GM23338 (cell line): ENCODE data around the gene RIPOR3. TPM values are rescaled to one million over a fixed set of nuclear protein-coding genes. Genes with fewer than 3 reads are reported as not detected.

Experiments used
- ATAC-seq: fragments of 200-7000 bp; cut with Tn5 transposase; 3 replicates; pipeline ENCODE4 v1.9.1; 2020
- DNase-seq: peaks from one replicate; pipeline ENCODE4 v3.0.0-alpha.2; 2015; ENCODE audit warnings: low spot score
- H2AFZ ChIP-seq: fragments of 200-600 bp; sonication (generic); 2 replicates; pipeline ENCODE4 v1.8.0; 2016; ENCODE audit warnings: antibody characterized with exemption, mild to moderate bottlenecking, moderate library complexity
- H3F3A ChIP-seq: fragments of 200-600 bp; sonication (generic); replicated peaks from 2 replicates; pipeline ENCODE4 v1.8.0; 2017; ENCODE audit warnings: antibody characterized with exemption, mixed run types, low read depth
- H3K27ac ChIP-seq: fragments of 200-600 bp; sonication (generic); 2 replicates; pipeline ENCODE4 v1.6.1; 2016; ENCODE audit warnings: low read depth
- H3K27me3 ChIP-seq: fragments of 200-600 bp; sonication (generic); 2 replicates; pipeline ENCODE4 v1.8.0; 2016; ENCODE audit warnings: mild to moderate bottlenecking, mixed run types, moderate library complexity; ENCODE audit not compliant: insufficient read depth
- H3K36me3 ChIP-seq: fragments of 200-600 bp; sonication (generic); 2 replicates; pipeline ENCODE4 v1.8.0; 2016; ENCODE audit warnings: mild to moderate bottlenecking; ENCODE audit not compliant: insufficient read depth
- H3K4me1 ChIP-seq: fragments of 200-600 bp; sonication (generic); 2 replicates; pipeline ENCODE4 v1.8.0; 2016; ENCODE audit warnings: mild to moderate bottlenecking, moderate library complexity; ENCODE audit not compliant: insufficient read depth
- H3K4me2 ChIP-seq: fragments of 200-600 bp; sonication (generic); 2 replicates; pipeline ENCODE4 v1.7.1; 2017; ENCODE audit warnings: mixed run types
- H3K4me3 ChIP-seq: fragments of 200-600 bp; sonication (generic); 2 replicates; pipeline ENCODE4 v1.6.1; 2016; ENCODE audit warnings: mixed run types
- H3K79me2 ChIP-seq: fragments of 200-600 bp; sonication (generic); replicated peaks from 2 replicates; pipeline ENCODE4 v1.8.0; 2017; ENCODE audit warnings: mild to moderate bottlenecking; ENCODE audit not compliant: insufficient read depth
- H3K9me2 ChIP-seq: fragments of 200-600 bp; sonication (generic); 2 replicates; pipeline ENCODE4 v1.8.0; 2017; ENCODE audit not compliant: insufficient read depth
- H4K20me1 ChIP-seq: fragments of 200-600 bp; sonication (generic); replicated peaks from 2 replicates; pipeline ENCODE4 v1.8.0; 2017; ENCODE audit warnings: mild to moderate bottlenecking; ENCODE audit not compliant: insufficient read depth
- H3K27ac Mint-ChIP-seq: 2 replicates; pipeline ENCODE4 v1.8.0; 2020; ENCODE audit warnings: inconsistent platforms, mild to moderate bottlenecking, moderate library complexity, mixed read lengths
- H3K27me3 Mint-ChIP-seq: 3 replicates; pipeline ENCODE4 v1.8.0; 2022; ENCODE audit warnings: low read depth, mild to moderate bottlenecking, moderate library complexity, mixed read lengths, inconsistent platforms; ENCODE audit not compliant: insufficient read depth, poor library complexity
- H3K36me3 Mint-ChIP-seq: 3 replicates; pipeline ENCODE4 v1.8.0; 2021; ENCODE audit warnings: low read depth, mild to moderate bottlenecking, inconsistent platforms, moderate library complexity, mixed read lengths
- H3K4me1 Mint-ChIP-seq: 3 replicates; pipeline ENCODE4 v1.8.0; 2020; ENCODE audit warnings: mild to moderate bottlenecking, inconsistent platforms, mixed read lengths
- H3K4me3 Mint-ChIP-seq: 3 replicates; pipeline ENCODE4 v1.8.0; 2021; ENCODE audit warnings: moderate library complexity, mild to moderate bottlenecking, inconsistent platforms, mixed read lengths
- H3K9me3 Mint-ChIP-seq: 3 replicates; pipeline ENCODE4 v1.8.0; 2020; ENCODE audit warnings: moderate library complexity, mild to moderate bottlenecking, inconsistent platforms, mixed read lengths
- CREB1 ChIP-seq: fragments of 250-450 bp; sonication (Bioruptor Pico); IDR thresholded peaks from 2 replicates; pipeline ENCODE4 v1.5.0; 2020; ENCODE audit warnings: low read depth, mild to moderate bottlenecking, moderate library complexity
- CTCF ChIP-seq, 2 experiments: fragments of 200-600 bp in 1 of 2; sonication (generic) in 1 of 2; conservative IDR thresholded peaks; 2 replicates each; pipeline versions ENCODE4 v1.5.1 to v1.6.1; 2016 to 2017; ENCODE audit warnings: antibody characterized with exemption in 2 of 2, low read depth in 2 of 2, mild to moderate bottlenecking in 2 of 2, moderate library complexity in 1 of 2
- ETS1 ChIP-seq: IDR thresholded peaks from 2 replicates; pipeline ENCODE4 v1.6.1; 2016; ENCODE audit warnings: antibody characterized with exemption
- EZH2 ChIP-seq: fragments of 200-600 bp; sonication (generic); IDR thresholded peaks from one replicate; pipeline ENCODE4 v1.8.0; 2017; ENCODE audit warnings: antibody characterized with exemption, mild to moderate bottlenecking, low read depth; ENCODE audit not compliant: unreplicated experiment
- EZH2phosphoT487 ChIP-seq: fragments of 200-600 bp; sonication (generic); IDR thresholded peaks from one replicate; pipeline ENCODE4 v1.8.1; 2018; ENCODE audit warnings: antibody characterized with exemption; ENCODE audit not compliant: unreplicated experiment
- JUNB ChIP-seq: IDR thresholded peaks from one replicate; pipeline ENCODE4 v1.6.1; 2016; ENCODE audit warnings: antibody characterized with exemption; ENCODE audit not compliant: unreplicated experiment
- NANOG ChIP-seq: IDR thresholded peaks from 2 replicates; pipeline ENCODE4 v1.6.1; 2016; ENCODE audit warnings: antibody characterized with exemption, borderline replicate concordance
- POLR2AphosphoS5 ChIP-seq: IDR thresholded peaks from 2 replicates; pipeline ENCODE4 v1.6.1; 2016; ENCODE audit warnings: antibody characterized with exemption, low read depth
- REST ChIP-seq: IDR thresholded peaks from one replicate; pipeline ENCODE4 v1.6.1; 2018; ENCODE audit warnings: antibody characterized with exemption; ENCODE audit not compliant: unreplicated experiment
- STAT1 ChIP-seq: IDR thresholded peaks from one replicate; pipeline ENCODE4 v1.6.1; 2016; ENCODE audit warnings: antibody characterized with exemption; ENCODE audit not compliant: unreplicated experiment
- ZNF114 ChIP-seq: fragments of 250-450 bp; sonication (Bioruptor Pico); IDR thresholded peaks from 2 replicates; pipeline ENCODE4 v1.5.0; 2020; ENCODE audit warnings: mild to moderate bottlenecking, moderate library complexity
- ZNF331 ChIP-seq: fragments of 250-450 bp; sonication (Bioruptor Pico); IDR thresholded peaks from 2 replicates; pipeline ENCODE4 v1.5.0; 2020; ENCODE audit warnings: low read depth, mild to moderate bottlenecking, moderate library complexity
- ZNF462 ChIP-seq: fragments of 250-450 bp; sonication (Bioruptor Pico); IDR thresholded peaks from 2 replicates; pipeline ENCODE4 v1.5.0; 2020; ENCODE audit warnings: mild to moderate bottlenecking, moderate library complexity
- polyA plus RNA-seq: library from polyadenylated mRNA; unstranded; fragments of >200 nt; fragmentation: Nextera tagmentation; extraction: Ambion mirVana; gene quantifications from 2 replicates; pipeline ENCODE4 v1.2.1, GENCODE V29; 2016
- total RNA-seq: library from RNA; depleted of rRNA; stranded (reverse); fragments of >200 nt; shearing (Covaris generic); gene quantifications from 2 replicates; pipeline ENCODE4 v1.2.3, GENCODE V29; 2014

Gene RIPOR3
- total and polyA plus RNA-seq, 2 experiments from 2014 or later, result 4.9 to 6.3 TPM

GRCh38 chr20:50715694-50716093 lies 24.4 kb upstream of the RIPOR3 start:
- Histone ChIP-seq H3F3A (no peaks in the 10 kb centered on the region), H3K9me2 (no peaks in the 10 kb centered on the region), H3K27me3 (no peaks in the 10 kb centered on the region), H3K4me2 (no peak overlapping the region), H3K4me3 (no peak overlapping the region), H2AFZ (no peak overlapping the region), H3K36me3 (no peaks in the 10 kb centered on the region), H3K79me2 (no peaks in the 10 kb centered on the region), H4K20me1 (no peaks in the 10 kb centered on the region), H3K4me1 (no peaks in the 10 kb centered on the region), H3K27ac (no peak overlapping the region)
- ATAC-seq, result no peak
- TF ChIP-seq STAT1, result no peak
- no peak for TF ChIP-seq ZNF114
- no peak for TF ChIP-seq POLR2AphosphoS5
- no peak for TF ChIP-seq CTCF (conservative IDR thresholded peaks at IDR 0.05; ENCODE audit: low read depth in 2 of 2)
- TF ChIP-seq ETS1, result no peak
- TF ChIP-seq EZH2phosphoT487, result no peak
- no peak for TF ChIP-seq JUNB
- TF ChIP-seq REST, result no peak
- TF ChIP-seq ZNF462 (CRISPR knock-in tag), result no peak
- TF ChIP-seq CREB1 (CRISPR knock-in tag), result no peak
- TF ChIP-seq ZNF331 (CRISPR knock-in tag), result no peak
- TF ChIP-seq NANOG, result no peak
- no peak for TF ChIP-seq EZH2
- Mint-ChIP-seq H3K4me3 (no peak overlapping the region), H3K9me3 (no peaks in the 10 kb centered on the region), H3K4me1 (peaks cover 33% of the 10 kb centered on the region), H3K27ac (no peak overlapping the region), H3K36me3 (no peaks in the 10 kb centered on the region), H3K27me3 (peaks cover 3% of the 10 kb centered on the region)
- DNase-seq, result no peak
